Stimulated activated CD4-positive, alpha-beta T cell treated with anti-CD3 and anti-CD28 coated beads, Interleukin-2, amount 100 ng/mL, for 4 hours (primary cell): Measurements from ENCODE around the gene CNR1.

Experiments
- DNase-seq: peaks from one replicate; pipeline ENCODE4 v3.0.0-alpha.2; 2020; ENCODE audit warnings: low read depth

Gene CNR1

DNA sequence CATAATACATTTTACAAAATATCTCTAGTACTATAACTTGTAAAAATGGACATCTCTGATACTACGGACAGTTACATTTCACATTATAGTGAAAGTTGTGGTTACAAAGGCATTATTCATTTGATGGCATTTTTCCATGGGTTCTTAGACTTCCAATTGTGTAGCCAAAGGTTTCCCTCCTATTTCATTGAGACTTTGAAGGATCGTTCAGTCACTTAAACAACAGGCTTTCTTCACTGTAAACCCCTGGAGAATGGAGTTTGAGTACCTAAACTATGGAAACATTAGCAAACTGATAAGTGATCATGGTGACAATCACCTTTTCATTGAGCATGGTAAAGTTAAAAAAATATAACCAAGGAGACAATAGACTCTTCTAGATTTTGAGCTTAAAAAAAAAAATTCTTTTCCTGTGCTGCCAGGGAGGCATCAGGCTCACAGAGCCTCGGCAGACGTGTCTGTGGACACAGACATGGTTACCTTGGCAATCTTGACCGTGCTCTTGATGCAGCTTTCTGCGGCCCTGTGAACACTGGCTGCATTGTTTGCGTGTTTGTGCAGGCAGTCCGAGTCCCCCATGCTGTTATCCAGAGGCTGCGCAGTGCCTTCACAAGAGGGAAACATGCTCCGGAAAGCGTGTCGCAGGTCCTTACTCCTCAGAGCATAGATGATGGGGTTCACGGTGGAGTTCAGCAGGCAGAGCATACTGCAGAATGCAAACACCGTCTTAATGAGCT is 22.6 kb downstream of the CNR1 start:
- DNase-seq = no peak

DNA sequence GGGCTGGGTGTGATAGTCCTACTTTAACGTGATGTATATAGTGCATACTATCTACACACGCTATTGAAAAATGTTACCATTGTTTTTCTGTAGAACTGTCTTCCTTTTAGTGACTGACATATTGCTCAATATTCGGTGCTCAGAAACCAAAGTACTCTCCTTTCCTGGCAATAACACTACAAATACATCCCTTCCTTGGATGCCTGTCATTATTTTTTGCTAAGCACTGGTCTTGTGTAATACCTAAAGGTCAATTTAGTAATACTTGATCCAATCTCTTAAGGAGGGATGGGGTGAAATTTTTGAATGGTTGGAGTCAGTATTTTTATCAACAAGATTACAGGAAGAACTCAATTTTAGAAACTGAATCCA is 23.9 kb downstream of the CNR1 start:
- DNase-seq = no peak

DNA sequence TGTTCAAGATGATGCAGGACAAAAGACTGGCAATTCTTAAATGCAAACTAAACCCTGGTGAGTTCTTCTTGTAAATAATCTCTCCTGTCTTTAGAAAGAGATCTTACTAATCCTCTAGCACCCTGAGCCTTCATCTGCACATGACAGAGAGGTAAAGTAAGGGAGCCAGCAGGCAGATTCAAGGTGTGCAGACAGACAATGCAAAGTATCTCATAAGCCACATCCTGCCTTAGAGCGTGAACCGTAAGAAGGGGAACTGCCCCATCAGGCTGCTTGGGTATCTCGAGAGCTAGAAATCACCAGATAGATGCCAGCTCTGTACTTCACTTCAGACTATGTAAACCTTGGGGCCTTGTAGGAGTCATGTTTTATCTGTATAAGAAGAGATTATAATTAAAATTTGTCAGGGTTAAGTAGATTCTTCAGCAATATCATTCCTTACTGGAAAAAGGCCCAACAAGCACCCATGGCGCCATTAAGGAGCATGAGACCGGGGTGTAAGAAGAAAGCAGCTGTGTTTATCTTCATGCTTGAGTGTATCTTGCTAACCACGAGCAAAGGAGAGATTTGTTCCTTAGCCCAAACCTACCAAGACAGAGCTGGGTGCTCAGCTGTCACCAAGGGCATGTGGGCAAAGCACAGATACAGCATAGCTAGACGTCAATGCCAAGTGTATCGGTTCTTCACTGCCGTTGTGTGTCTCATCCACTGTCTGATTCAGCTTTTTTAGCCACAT is 24.4 kb downstream of the CNR1 start:
- DNase-seq = no peak

DNA sequence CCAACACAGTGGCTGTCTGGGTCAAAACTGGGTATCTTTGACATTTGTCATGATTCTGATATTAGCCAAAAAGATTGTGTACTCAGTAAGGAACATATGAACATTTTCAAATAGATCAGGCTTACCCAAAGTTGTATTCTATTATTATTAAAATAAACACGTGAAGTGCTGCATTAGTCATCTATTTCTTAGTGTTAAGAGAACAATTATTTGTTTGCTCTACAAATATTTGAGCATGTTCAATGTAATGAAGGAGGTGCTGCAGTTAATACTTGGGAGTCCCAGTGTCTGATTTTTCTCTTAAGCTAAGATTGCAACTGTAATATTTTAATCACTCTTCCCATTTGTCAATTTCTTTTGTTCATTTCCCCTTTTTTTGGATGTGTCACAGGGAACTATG is 28.2 kb downstream of the CNR1 start:
- DNase-seq = no peak

DNA sequence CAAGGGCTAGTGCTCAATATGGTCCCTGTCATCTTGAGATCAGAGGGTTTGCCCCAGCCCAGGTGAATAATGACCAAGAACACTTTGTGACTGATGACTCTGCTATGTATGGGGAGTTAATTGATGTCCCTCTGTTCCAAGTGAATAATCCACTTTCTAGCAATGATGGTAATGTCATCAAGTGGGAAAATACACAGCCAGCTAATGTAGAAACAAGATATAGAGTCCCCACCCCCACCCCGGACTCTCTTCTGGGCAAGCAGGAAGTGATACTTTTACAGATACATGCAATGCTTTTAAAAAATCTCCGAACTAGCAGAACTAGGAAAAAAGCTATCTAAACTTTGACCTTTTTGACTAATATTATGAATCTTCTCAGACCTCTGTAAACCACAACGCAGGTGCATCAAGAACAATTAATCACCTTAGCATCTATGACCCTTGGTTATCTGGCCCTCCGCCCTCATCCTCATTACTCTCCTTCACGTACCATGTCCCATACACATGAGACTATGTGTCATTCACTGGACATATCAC is 30.5 kb downstream of the CNR1 start:
- DNase-seq = no peak

DNA sequence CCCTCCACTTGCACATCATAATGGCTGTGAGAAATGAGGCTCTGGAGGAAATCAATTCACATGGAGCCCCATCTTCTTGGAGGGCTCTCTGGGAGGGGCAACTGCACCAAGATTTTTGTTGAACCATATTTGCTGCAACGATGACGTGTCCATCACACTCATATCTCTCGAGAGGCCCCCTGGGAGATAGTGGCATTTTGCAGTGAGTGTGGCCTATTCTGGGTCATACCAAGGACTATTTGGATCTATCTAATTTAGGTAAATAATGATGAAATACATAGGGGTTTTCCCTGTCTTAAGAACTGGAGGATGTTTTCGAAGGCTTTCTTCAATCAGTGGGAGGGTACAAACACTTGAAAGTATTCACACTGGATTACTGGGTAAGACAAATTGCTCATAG is 31.6 kb downstream of the CNR1 start:
- DNase-seq = no peak

DNA sequence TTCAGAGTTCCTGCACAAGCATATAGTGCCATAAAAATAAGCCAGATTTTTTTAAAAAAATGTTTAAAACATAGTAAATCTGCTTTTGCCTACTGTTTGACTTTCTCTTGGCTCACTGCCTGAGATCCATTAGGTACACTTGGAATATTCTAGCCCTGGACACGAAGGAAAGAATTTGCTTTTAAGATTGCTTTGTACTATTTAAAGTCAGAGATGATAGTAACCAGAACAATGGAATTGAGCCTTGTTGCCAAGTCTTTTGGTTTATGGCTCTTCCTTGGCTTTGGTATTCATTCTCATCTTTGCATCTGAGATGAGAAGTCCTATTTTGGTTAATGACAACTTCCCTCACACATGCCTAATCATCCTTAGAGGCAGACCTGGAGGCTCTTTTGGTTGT is 32.4 kb downstream of the CNR1 start:
- DNase-seq = no peak

DNA sequence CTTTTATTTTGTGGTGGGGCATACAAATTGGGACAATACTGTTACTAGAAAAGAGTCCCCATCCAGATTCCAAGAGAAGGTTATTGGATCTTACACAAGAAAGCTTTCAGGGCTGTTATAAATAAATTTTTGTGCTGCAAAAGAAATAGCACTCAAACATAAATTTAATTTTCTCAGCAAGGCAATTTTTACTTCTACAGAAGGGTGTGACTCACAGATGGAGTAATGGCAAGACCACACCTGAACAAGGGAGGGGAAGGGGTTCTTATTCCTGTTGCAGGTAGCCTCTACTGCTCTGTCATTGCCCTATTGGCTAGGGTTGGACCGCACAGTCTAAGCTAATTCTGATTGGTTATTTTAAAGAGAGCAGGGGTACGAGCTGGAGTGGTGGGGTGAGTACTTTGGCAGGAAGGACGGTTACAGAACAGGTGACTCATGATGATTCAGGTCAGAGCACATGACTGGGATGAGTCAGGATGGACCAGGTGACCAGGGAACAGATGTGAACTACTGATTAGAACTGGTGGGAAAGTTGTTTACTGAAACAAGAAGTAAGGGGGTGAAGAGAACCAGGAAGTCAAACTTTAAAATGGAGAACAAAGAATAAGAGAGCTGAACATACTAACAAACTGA is 41.1 kb downstream of the CNR1 start:
- no peak for DNase-seq

DNA sequence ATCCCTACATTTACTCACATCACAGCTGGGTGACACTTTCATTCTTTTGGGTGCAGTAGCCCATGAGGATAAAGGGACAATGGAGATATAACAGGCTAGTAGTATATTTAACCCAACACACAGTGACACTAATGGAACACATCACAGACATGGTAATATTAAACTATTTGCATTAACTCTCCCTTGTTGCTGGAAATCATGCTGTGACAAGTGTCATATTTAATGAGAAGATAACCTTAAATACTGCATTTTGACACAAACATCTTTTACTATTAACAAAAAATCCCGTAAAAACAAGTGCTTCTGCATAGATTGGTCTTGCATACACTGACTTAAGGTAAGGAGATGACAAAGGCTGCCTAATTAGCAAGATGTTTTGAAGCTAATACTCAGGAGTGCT is 45.5 kb downstream of the CNR1 start:
- DNase-seq = no peak

DNA sequence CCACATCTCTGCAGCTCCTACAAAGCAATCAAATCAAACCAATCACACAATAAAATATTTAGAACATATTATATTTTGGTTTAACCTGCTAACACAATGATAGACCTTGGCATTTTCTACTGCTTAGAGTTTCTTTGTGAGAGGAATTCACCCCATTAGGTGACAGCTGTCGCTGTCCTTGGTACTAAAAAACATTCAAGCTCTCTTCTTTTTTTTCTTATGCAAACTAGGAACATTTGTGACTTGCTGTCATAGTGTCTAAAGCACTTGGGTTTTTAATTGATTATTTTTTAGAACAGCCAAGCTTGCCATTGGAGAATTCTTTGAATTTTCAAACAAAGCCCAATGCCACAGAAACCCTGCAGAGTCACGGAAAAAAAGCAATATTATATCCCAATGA is 46.4 kb downstream of the CNR1 start:
- no peak for DNase-seq

DNA sequence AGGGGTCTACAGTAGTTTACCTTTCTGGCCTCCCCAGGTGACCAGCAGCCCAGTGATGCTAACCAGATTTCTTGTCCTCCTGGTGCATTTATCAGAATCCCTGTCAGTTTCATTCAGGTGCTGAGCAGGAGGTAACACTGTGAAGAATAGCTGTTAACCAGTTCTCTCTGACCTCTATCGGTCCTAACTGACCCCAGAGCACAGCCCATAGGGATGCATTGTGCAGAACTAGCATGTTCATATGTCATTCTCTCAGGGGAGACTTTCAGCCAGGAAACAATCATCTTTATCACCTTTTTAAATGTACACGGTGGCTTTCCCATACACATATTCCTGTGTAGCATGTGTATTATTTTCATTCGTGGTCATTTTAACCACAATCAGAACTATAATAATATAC is 49.9 kb downstream of the CNR1 start:
- no peak for DNase-seq

DNA sequence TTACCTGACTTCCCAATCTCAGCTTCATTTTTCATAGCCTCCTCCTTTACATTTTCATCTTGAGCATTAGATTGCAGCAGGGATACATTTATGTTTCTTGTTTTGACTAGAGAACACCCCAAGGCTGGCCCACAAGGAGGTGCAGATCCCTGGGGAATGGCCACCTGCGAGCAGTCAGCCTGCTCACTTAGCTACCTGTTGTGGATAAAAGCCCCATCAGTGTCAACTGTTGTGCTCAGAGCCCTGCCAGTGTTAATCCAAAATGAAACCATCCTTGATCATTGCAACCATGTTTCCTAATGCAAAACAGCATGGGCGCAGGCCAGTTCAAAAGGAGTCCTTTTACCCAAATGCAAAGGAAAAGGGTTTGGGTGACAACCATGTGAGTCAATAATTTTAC is 50.8 kb downstream of the CNR1 start:
- DNase-seq = no peak

DNA sequence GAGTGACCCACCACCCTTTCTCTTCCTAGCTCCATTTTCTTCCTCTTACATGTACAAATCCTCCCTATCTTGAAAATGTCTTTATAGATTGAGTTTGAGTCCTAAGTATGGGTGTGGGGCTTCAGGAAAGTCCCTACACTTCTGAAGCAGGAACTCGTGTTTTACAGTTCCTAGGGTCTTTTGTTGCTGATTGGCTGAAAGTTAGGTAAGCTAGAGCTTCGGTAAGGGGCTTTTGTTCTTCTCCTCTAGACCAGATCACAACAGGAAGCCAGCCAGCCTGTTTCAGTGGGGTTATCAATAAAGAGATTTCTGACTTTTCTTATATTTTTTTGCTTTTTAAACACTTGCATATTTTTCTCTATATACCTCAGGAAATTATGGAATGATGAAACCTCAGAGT is 51.3 kb downstream of the CNR1 start:
- no peak for DNase-seq

DNA sequence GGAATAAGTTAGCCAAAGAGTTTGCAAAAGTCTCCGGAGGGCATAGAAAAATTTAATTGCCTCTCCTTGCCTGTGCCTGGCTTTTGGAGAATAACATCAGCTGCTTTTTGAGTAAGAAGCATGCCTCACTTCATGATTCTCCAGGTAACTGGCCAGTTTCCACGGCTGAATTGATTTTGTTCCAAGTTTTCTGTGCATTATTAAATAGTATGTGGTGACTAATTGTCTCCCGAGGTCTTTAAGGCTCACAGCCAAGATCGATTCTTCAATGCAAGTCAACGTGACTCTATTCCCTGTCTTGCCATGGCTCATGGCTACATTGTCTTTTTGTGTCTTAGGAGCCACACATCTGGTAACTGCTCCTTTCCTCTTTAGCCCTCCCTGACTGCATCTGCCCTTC is 54.2 kb downstream of the CNR1 start:
- no peak for DNase-seq

DNA sequence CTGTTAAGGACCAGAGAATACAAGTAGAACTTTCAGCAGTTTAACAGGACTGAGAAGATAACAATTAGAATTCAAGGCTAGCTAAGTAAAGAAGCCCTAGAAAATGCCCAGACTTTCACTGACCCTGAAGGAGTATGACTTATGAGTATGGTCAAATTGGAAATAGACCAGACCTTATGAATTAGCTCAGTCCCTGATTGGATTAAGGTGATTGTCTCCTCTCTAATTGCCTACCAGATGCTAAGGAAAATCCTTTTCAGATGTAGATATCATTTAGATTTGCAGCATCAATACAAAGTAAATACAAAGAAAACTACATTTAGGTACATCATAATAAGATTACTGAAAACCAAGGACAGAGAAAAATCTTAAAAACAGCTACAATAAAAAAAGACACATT is 58.9 kb downstream of the CNR1 start:
- DNase-seq = no peak

DNA sequence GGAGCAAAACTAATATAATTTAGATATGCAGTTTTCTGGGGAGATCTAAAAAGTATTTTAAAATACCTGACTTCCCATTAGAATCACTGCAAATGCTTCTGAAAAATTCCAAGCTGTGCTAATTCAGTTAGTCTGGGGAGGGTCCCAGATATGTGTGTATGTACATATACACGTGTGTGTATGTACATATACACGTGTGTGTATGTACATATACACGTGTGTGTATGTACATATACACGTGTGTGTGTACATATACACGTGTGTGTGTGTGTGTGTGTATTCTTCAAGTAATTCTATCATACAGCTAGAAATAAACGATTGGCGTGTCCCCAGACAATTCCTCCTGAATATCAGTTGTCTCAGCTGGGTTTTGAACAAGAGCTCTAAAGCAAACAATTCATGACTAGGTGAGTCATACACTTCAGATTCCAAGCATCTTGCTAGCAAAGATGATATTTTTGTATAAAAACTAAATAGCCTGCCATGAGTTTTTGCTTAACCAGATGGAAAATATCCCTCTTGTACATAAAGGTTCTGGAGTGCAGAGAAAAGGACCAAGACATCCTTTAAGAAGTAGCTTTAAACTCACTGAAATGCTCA is 60.3 kb downstream of the CNR1 start:
- no peak for DNase-seq
